Measurements from ENCODE around the gene CBR1.

DNA sequence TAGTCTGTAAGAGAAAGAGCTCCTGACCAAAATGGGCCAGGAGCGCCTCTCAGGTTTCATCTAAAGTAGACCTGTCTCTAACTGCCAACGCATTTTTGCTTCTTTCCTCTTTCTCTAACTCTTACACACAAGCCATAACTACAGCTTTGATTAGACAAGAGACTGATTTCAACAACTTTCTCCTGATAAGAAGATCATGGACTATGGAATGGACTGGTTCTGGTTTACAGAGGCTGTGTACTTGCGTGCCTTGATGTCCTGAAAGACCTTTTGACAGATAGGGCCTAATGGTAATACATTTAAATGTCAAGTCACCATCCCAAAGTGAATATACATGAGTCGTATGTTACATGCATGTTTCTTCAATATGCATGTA lies 5.8 kb upstream of the CBR1 start:
- TF ChIP-seq, protein P1, sequence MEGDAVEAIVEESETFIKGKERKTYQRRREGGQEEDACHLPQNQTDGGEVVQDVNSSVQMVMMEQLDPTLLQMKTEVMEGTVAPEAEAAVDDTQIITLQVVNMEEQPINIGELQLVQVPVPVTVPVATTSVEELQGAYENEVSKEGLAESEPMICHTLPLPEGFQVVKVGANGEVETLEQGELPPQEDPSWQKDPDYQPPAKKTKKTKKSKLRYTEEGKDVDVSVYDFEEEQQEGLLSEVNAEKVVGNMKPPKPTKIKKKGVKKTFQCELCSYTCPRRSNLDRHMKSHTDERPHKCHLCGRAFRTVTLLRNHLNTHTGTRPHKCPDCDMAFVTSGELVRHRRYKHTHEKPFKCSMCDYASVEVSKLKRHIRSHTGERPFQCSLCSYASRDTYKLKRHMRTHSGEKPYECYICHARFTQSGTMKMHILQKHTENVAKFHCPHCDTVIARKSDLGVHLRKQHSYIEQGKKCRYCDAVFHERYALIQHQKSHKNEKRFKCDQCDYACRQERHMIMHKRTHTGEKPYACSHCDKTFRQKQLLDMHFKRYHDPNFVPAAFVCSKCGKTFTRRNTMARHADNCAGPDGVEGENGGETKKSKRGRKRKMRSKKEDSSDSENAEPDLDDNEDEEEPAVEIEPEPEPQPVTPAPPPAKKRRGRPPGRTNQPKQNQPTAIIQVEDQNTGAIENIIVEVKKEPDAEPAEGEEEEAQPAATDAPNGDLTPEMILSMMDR (conservative IDR thresholded peaks at IDR 0.05) = no peak
- TF ChIP-seq ZFX (IDR thresholded peaks at IDR 0.05) = no peak

Data from C4-2B (cell line).